GM23338 (cell line): Measurements from ENCODE around the gene SASS6. TPM values are rescaled to one million over a fixed set of nuclear protein-coding genes. Genes with fewer than 3 reads are reported as not detected.

Experiments
- ATAC-seq: fragments of 200-7000 bp; cut with Tn5 transposase; 3 replicates; pipeline ENCODE4 v1.9.1; 2020
- DNase-seq: peaks from one replicate; pipeline ENCODE4 v3.0.0-alpha.2; 2015; ENCODE audit warnings: low spot score
- H2AFZ ChIP-seq: fragments of 200-600 bp; sonication (generic); 2 replicates; pipeline ENCODE4 v1.8.0; 2016; ENCODE audit warnings: antibody characterized with exemption, mild to moderate bottlenecking, moderate library complexity
- H3F3A ChIP-seq: fragments of 200-600 bp; sonication (generic); replicated peaks from 2 replicates; pipeline ENCODE4 v1.8.0; 2017; ENCODE audit warnings: antibody characterized with exemption, mixed run types, low read depth
- H3K27ac ChIP-seq: fragments of 200-600 bp; sonication (generic); 2 replicates; pipeline ENCODE4 v1.6.1; 2016; ENCODE audit warnings: low read depth
- H3K27me3 ChIP-seq: fragments of 200-600 bp; sonication (generic); 2 replicates; pipeline ENCODE4 v1.8.0; 2016; ENCODE audit warnings: mild to moderate bottlenecking, mixed run types, moderate library complexity; ENCODE audit not compliant: insufficient read depth
- H3K36me3 ChIP-seq: fragments of 200-600 bp; sonication (generic); 2 replicates; pipeline ENCODE4 v1.8.0; 2016; ENCODE audit warnings: mild to moderate bottlenecking; ENCODE audit not compliant: insufficient read depth
- H3K4me1 ChIP-seq: fragments of 200-600 bp; sonication (generic); 2 replicates; pipeline ENCODE4 v1.8.0; 2016; ENCODE audit warnings: mild to moderate bottlenecking, moderate library complexity; ENCODE audit not compliant: insufficient read depth
- H3K4me2 ChIP-seq: fragments of 200-600 bp; sonication (generic); 2 replicates; pipeline ENCODE4 v1.7.1; 2017; ENCODE audit warnings: mixed run types
- H3K4me3 ChIP-seq: fragments of 200-600 bp; sonication (generic); 2 replicates; pipeline ENCODE4 v1.6.1; 2016; ENCODE audit warnings: mixed run types
- H3K79me2 ChIP-seq: fragments of 200-600 bp; sonication (generic); replicated peaks from 2 replicates; pipeline ENCODE4 v1.8.0; 2017; ENCODE audit warnings: mild to moderate bottlenecking; ENCODE audit not compliant: insufficient read depth
- H3K9me2 ChIP-seq: fragments of 200-600 bp; sonication (generic); 2 replicates; pipeline ENCODE4 v1.8.0; 2017; ENCODE audit not compliant: insufficient read depth
- H4K20me1 ChIP-seq: fragments of 200-600 bp; sonication (generic); replicated peaks from 2 replicates; pipeline ENCODE4 v1.8.0; 2017; ENCODE audit warnings: mild to moderate bottlenecking; ENCODE audit not compliant: insufficient read depth
- H3K27ac Mint-ChIP-seq: 2 replicates; pipeline ENCODE4 v1.8.0; 2020; ENCODE audit warnings: inconsistent platforms, mild to moderate bottlenecking, moderate library complexity, mixed read lengths
- H3K27me3 Mint-ChIP-seq: 3 replicates; pipeline ENCODE4 v1.8.0; 2022; ENCODE audit warnings: low read depth, mild to moderate bottlenecking, moderate library complexity, mixed read lengths, inconsistent platforms; ENCODE audit not compliant: insufficient read depth, poor library complexity
- H3K36me3 Mint-ChIP-seq: 3 replicates; pipeline ENCODE4 v1.8.0; 2021; ENCODE audit warnings: low read depth, mild to moderate bottlenecking, inconsistent platforms, moderate library complexity, mixed read lengths
- H3K4me1 Mint-ChIP-seq: 3 replicates; pipeline ENCODE4 v1.8.0; 2020; ENCODE audit warnings: mild to moderate bottlenecking, inconsistent platforms, mixed read lengths
- H3K4me3 Mint-ChIP-seq: 3 replicates; pipeline ENCODE4 v1.8.0; 2021; ENCODE audit warnings: moderate library complexity, mild to moderate bottlenecking, inconsistent platforms, mixed read lengths
- H3K9me3 Mint-ChIP-seq: 3 replicates; pipeline ENCODE4 v1.8.0; 2020; ENCODE audit warnings: moderate library complexity, mild to moderate bottlenecking, inconsistent platforms, mixed read lengths
- CREB1 ChIP-seq: fragments of 250-450 bp; sonication (Bioruptor Pico); IDR thresholded peaks from 2 replicates; pipeline ENCODE4 v1.5.0; 2020; ENCODE audit warnings: low read depth, mild to moderate bottlenecking, moderate library complexity
- EZH2 ChIP-seq: fragments of 200-600 bp; sonication (generic); IDR thresholded peaks from one replicate; pipeline ENCODE4 v1.8.0; 2017; ENCODE audit warnings: antibody characterized with exemption, mild to moderate bottlenecking, low read depth; ENCODE audit not compliant: unreplicated experiment
- EZH2phosphoT487 ChIP-seq: fragments of 200-600 bp; sonication (generic); IDR thresholded peaks from one replicate; pipeline ENCODE4 v1.8.1; 2018; ENCODE audit warnings: antibody characterized with exemption; ENCODE audit not compliant: unreplicated experiment
- JUNB ChIP-seq: IDR thresholded peaks from one replicate; pipeline ENCODE4 v1.6.1; 2016; ENCODE audit warnings: antibody characterized with exemption; ENCODE audit not compliant: unreplicated experiment
- POLR2AphosphoS5 ChIP-seq: IDR thresholded peaks from 2 replicates; pipeline ENCODE4 v1.6.1; 2016; ENCODE audit warnings: antibody characterized with exemption, low read depth
- STAT1 ChIP-seq: IDR thresholded peaks from one replicate; pipeline ENCODE4 v1.6.1; 2016; ENCODE audit warnings: antibody characterized with exemption; ENCODE audit not compliant: unreplicated experiment
- ZNF114 ChIP-seq: fragments of 250-450 bp; sonication (Bioruptor Pico); IDR thresholded peaks from 2 replicates; pipeline ENCODE4 v1.5.0; 2020; ENCODE audit warnings: mild to moderate bottlenecking, moderate library complexity
- polyA plus RNA-seq: library from polyadenylated mRNA; unstranded; fragments of >200 nt; fragmentation: Nextera tagmentation; extraction: Ambion mirVana; gene quantifications from 2 replicates; pipeline ENCODE4 v1.2.1, GENCODE V29; 2016
- total RNA-seq: library from RNA; depleted of rRNA; stranded (reverse); fragments of >200 nt; shearing (Covaris generic); gene quantifications from 2 replicates; pipeline ENCODE4 v1.2.3, GENCODE V29; 2014
- TF ChIP-seq, protein P1 (sequence below): IDR thresholded peaks from one replicate; pipeline ENCODE4 v1.6.1; 2018; ENCODE audit warnings: antibody characterized with exemption; ENCODE audit not compliant: unreplicated experiment
- TF ChIP-seq, protein P2 (sequence below): fragments of 250-450 bp; sonication (Bioruptor Pico); IDR thresholded peaks from 2 replicates; pipeline ENCODE4 v1.5.0; 2020; ENCODE audit warnings: mild to moderate bottlenecking, moderate library complexity
- TF ChIP-seq, protein P3 (sequence below), 2 experiments: fragments of 200-600 bp in 1 of 2; sonication (generic) in 1 of 2; conservative IDR thresholded peaks; 2 replicates each; pipeline versions ENCODE4 v1.5.1 to v1.6.1; 2016 to 2017; ENCODE audit warnings: antibody characterized with exemption in 2 of 2, low read depth in 2 of 2, mild to moderate bottlenecking in 2 of 2, moderate library complexity in 1 of 2

Gene SASS6
- total and polyA plus RNA-seq, 2 experiments from 2014 or later: 17.0 to 21.1 TPM

DNA sequence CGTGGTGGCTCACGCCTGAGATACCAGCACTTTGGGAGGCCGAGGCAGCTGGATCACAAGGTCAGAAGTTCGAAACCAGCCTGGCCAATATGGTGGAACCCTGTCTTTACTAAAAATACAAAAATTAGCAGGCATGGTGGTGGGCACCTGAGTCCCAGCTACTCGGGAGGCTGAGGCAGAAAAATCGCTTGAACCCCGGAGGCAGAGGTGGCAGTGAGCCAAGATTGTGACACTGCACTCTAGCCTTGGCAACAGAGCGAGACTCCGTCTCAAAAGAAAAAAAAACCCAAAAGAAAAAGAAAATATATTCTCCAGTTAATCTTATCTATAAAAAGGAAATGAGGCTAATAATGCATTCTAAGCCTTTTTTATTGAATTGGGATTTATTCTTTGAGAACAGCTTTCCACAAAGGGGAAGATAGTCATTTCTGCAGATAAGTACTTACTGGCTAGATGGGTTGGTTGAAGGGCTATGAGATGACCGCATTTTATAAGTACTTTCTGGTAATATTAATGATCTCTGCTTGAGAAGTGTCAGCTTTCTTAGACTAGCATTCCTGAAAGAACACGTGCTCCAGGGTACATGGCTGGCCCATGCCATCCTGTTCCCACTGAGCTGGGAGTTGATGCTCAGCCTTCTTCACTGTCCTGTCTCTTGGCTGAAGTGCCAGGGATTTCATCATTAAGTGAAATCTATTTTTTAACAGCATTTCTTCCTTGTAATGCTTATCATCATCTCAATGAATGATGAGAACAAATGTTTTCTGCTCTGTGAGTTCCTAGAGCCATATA is 57.9 kb downstream of the SASS6 start:
- Histone ChIP-seq H3F3A (no peaks in the 10 kb centered on the region), H3K9me2 (no peaks in the 10 kb centered on the region), H3K4me3 (no peak overlapping the region), H2AFZ (no peak overlapping the region), H3K27me3 (no peaks in the 10 kb centered on the region), H3K4me2 (no peak overlapping the region), H3K79me2 (peaks cover 10% of the 10 kb centered on the region; the same call in 1 of the 2 replicates), H3K27ac (no peak overlapping the region), H4K20me1 (no peaks in the 10 kb centered on the region), H3K36me3 (peaks cover 29% of the 10 kb centered on the region), H3K4me1 (no peaks in the 10 kb centered on the region)
- no peak for TF ChIP-seq POLR2AphosphoS5
- TF ChIP-seq CREB1 (CRISPR knock-in tag): no peak
- TF ChIP-seq EZH2phosphoT487: no peak
- TF ChIP-seq EZH2: no peak
- TF ChIP-seq ZNF114 (CRISPR knock-in tag): no peak
- TF ChIP-seq JUNB: no peak
- TF ChIP-seq STAT1: no peak
- no peaks in the 10 kb centered on the region for H3K9me3 Mint-ChIP-seq
- H3K4me1 Mint-ChIP-seq: peaks cover 3% of the 10 kb centered on the region; the same call in 2 of the 3 replicates
- H3K27me3 Mint-ChIP-seq: peaks cover 4% of the 10 kb centered on the region
- no peak overlapping the region for H3K27ac Mint-ChIP-seq
- peaks cover 44% of the 10 kb centered on the region for H3K36me3 Mint-ChIP-seq
- ATAC-seq: no peak
- DNase-seq: no peak
- H3K4me3 Mint-ChIP-seq: no peak overlapping the region

DNA sequence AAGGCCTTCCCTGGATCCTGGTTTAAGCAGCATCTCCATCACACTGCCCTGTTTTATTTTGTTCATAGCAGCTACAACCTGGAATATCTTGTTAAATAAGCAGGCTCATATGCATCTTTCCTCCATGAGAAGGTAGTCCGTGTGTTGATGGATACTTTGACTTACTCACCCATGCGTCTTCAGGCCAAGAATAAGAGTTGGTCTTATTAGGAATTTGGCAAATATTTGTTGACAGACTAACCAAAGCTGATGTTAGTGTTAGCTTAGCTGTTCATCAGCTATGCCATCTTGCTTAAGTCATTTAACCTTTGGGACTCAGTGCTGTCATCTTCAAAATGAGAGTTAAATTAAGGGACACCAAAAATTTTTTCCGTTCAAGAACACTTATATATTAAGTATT is 59.2 kb downstream of the SASS6 start:
- Mint-ChIP-seq H3K27ac (no peak overlapping the region), H3K9me3 (no peaks in the 10 kb centered on the region), H3K27me3 (peaks cover 4% of the 10 kb centered on the region), H3K4me3 (no peak overlapping the region), H3K36me3 (peaks cover 39% of the 10 kb centered on the region), H3K4me1 (peaks cover 3% of the 10 kb centered on the region; the same call in 2 of the 3 replicates)
- H3K4me1 ChIP-seq: no peaks in the 10 kb centered on the region
- no peak overlapping the region for H3K4me3 ChIP-seq
- H3K79me2 ChIP-seq: peaks cover 10% of the 10 kb centered on the region; the same call in 1 of the 2 replicates
- H3K4me2 ChIP-seq: no peak overlapping the region
- no peaks in the 10 kb centered on the region for H3K27me3 ChIP-seq
- H3K27ac ChIP-seq: no peak overlapping the region
- DNase-seq (no peak), ATAC-seq (no peak)
- no peak overlapping the region for H2AFZ ChIP-seq
- no peaks in the 10 kb centered on the region for H3K9me2 ChIP-seq
- no peaks in the 10 kb centered on the region for H4K20me1 ChIP-seq
- H3K36me3 ChIP-seq: peaks cover 39% of the 10 kb centered on the region
- H3F3A ChIP-seq: no peaks in the 10 kb centered on the region
- TF ChIP-seq EZH2 (no peak), STAT1 (no peak)
- TF ChIP-seq, protein P1, sequence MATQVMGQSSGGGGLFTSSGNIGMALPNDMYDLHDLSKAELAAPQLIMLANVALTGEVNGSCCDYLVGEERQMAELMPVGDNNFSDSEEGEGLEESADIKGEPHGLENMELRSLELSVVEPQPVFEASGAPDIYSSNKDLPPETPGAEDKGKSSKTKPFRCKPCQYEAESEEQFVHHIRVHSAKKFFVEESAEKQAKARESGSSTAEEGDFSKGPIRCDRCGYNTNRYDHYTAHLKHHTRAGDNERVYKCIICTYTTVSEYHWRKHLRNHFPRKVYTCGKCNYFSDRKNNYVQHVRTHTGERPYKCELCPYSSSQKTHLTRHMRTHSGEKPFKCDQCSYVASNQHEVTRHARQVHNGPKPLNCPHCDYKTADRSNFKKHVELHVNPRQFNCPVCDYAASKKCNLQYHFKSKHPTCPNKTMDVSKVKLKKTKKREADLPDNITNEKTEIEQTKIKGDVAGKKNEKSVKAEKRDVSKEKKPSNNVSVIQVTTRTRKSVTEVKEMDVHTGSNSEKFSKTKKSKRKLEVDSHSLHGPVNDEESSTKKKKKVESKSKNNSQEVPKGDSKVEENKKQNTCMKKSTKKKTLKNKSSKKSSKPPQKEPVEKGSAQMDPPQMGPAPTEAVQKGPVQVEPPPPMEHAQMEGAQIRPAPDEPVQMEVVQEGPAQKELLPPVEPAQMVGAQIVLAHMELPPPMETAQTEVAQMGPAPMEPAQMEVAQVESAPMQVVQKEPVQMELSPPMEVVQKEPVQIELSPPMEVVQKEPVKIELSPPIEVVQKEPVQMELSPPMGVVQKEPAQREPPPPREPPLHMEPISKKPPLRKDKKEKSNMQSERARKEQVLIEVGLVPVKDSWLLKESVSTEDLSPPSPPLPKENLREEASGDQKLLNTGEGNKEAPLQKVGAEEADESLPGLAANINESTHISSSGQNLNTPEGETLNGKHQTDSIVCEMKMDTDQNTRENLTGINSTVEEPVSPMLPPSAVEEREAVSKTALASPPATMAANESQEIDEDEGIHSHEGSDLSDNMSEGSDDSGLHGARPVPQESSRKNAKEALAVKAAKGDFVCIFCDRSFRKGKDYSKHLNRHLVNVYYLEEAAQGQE: no peak
- TF ChIP-seq, protein P2, sequence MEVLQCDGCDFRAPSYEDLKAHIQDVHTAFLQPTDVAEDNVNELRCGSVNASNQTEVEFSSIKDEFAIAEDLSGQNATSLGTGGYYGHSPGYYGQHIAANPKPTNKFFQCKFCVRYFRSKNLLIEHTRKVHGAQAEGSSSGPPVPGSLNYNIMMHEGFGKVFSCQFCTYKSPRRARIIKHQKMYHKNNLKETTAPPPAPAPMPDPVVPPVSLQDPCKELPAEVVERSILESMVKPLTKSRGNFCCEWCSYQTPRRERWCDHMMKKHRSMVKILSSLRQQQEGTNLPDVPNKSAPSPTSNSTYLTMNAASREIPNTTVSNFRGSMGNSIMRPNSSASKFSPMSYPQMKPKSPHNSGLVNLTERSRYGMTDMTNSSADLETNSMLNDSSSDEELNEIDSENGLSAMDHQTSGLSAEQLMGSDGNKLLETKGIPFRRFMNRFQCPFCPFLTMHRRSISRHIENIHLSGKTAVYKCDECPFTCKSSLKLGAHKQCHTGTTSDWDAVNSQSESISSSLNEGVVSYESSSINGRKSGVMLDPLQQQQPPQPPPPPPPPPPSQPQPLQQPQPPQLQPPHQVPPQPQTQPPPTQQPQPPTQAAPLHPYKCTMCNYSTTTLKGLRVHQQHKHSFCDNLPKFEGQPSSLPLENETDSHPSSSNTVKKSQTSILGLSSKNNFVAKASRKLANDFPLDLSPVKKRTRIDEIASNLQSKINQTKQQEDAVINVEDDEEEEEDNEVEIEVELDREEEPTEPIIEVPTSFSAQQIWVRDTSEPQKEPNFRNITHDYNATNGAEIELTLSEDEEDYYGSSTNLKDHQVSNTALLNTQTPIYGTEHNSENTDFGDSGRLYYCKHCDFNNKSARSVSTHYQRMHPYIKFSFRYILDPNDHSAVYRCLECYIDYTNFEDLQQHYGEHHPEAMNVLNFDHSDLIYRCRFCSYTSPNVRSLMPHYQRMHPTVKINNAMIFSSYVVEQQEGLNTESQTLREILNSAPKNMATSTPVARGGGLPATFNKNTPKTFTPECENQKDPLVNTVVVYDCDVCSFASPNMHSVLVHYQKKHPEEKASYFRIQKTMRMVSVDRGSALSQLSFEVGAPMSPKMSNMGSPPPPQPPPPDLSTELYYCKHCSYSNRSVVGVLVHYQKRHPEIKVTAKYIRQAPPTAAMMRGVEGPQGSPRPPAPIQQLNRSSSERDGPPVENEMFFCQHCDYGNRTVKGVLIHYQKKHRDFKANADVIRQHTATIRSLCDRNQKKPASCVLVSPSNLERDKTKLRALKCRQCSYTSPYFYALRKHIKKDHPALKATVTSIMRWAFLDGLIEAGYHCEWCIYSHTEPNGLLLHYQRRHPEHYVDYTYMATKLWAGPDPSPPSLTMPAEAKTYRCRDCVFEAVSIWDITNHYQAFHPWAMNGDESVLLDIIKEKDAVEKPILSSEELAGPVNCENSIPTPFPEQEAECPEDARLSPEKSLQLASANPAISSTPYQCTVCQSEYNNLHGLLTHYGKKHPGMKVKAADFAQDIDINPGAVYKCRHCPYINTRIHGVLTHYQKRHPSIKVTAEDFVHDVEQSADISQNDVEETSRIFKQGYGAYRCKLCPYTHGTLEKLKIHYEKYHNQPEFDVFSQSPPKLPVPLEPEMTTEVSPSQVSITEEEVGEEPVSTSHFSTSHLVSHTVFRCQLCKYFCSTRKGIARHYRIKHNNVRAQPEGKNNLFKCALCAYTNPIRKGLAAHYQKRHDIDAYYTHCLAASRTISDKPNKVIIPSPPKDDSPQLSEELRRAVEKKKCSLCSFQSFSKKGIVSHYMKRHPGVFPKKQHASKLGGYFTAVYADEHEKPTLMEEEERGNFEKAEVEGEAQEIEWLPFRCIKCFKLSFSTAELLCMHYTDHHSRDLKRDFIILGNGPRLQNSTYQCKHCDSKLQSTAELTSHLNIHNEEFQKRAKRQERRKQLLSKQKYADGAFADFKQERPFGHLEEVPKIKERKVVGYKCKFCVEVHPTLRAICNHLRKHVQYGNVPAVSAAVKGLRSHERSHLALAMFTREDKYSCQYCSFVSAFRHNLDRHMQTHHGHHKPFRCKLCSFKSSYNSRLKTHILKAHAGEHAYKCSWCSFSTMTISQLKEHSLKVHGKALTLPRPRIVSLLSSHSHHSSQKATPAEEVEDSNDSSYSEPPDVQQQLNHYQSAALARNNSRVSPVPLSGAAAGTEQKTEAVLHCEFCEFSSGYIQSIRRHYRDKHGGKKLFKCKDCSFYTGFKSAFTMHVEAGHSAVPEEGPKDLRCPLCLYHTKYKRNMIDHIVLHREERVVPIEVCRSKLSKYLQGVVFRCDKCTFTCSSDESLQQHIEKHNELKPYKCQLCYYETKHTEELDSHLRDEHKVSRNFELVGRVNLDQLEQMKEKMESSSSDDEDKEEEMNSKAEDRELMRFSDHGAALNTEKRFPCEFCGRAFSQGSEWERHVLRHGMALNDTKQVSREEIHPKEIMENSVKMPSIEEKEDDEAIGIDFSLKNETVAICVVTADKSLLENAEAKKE (CRISPR knock-in tag): no peak
- TF ChIP-seq, protein P3, sequence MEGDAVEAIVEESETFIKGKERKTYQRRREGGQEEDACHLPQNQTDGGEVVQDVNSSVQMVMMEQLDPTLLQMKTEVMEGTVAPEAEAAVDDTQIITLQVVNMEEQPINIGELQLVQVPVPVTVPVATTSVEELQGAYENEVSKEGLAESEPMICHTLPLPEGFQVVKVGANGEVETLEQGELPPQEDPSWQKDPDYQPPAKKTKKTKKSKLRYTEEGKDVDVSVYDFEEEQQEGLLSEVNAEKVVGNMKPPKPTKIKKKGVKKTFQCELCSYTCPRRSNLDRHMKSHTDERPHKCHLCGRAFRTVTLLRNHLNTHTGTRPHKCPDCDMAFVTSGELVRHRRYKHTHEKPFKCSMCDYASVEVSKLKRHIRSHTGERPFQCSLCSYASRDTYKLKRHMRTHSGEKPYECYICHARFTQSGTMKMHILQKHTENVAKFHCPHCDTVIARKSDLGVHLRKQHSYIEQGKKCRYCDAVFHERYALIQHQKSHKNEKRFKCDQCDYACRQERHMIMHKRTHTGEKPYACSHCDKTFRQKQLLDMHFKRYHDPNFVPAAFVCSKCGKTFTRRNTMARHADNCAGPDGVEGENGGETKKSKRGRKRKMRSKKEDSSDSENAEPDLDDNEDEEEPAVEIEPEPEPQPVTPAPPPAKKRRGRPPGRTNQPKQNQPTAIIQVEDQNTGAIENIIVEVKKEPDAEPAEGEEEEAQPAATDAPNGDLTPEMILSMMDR (conservative IDR thresholded peaks at IDR 0.05; ENCODE audit: low read depth in 2 of 2): no peak
